HEK293T (cell line): ENCODE data around the gene COL27A1.

ENCODE experiments used
- CTBP1 ChIP-seq: fragments of 450-650 bp; IDR thresholded peaks from 2 replicates; pipeline ENCODE4 v1.6.1; 2016; ENCODE audit warnings: borderline replicate concordance
- ELF4 ChIP-seq: fragments of 450-650 bp; IDR thresholded peaks from 2 replicates; pipeline ENCODE4 v1.6.1; 2017; ENCODE audit warnings: antibody characterized with exemption
- LEF1 ChIP-seq: fragments of 450-650 bp; IDR thresholded peaks from 2 replicates; pipeline ENCODE4 v1.6.1; 2017; ENCODE audit warnings: mild to moderate bottlenecking, borderline replicate concordance
- SP1 ChIP-seq: fragments of 450-650 bp; IDR thresholded peaks from 2 replicates; pipeline ENCODE4 v1.6.1; 2017
- SUZ12 ChIP-seq: fragments of 450-650 bp; IDR thresholded peaks from 2 replicates; pipeline ENCODE4 v1.6.1; 2016; ENCODE audit warnings: mild to moderate bottlenecking
- TF ChIP-seq, protein P1 (sequence below): fragments of 450-650 bp; IDR thresholded peaks from 2 replicates; pipeline ENCODE4 v1.6.1; 2016

DNA sequence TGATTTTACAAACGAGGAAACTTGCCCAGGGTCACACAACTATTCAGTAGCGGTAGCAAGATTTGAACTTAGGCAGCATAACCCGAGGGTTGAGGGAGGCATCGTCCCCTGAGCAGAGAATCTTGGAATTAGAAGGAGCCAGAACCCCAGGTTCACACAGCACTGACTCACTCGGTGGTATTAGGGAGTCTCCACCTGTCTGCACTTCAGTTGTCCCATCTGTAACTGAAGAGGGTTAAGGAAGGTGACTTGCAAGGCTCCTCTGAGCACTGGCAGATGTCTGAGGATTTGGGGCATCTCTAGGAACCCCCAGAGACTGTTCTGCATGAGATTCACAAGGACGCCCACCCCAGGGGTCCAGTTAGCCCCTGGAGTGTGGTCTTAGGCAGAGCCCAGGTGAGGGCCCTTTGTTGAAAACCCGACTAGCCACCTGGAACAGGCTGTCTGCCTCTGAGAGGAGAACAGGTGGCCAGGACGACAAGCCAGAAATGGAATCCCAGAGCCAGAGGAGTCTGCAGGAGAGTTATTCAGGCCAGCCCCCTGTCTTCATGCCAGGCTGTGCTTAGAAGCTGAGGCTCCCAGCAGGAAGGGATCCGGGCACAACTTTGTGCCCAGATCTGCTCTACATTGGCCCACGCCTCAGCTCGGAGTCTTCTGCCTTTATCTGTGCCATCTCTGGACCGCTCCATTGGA, 117.5 kb downstream of the COL27A1 start:
- TF ChIP-seq LEF1 (no peak), ELF4 (no peak), CTBP1 (no peak), SUZ12 (no peak), SP1 (no peak)
- TF ChIP-seq, protein P1, sequence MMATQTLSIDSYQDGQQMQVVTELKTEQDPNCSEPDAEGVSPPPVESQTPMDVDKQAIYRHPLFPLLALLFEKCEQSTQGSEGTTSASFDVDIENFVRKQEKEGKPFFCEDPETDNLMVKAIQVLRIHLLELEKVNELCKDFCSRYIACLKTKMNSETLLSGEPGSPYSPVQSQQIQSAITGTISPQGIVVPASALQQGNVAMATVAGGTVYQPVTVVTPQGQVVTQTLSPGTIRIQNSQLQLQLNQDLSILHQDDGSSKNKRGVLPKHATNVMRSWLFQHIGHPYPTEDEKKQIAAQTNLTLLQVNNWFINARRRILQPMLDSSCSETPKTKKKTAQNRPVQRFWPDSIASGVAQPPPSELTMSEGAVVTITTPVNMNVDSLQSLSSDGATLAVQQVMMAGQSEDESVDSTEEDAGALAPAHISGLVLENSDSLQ = no peak
